ENCODE results near the gene DUSP1. TPM values are rescaled to one million over a fixed set of nuclear protein-coding genes. Genes with fewer than 3 reads are reported as not detected.
A peak's percentile ranks its signal among the peaks of the same experiment; 100 is the strongest.

DUSP1 gene
- total RNA-seq, 4 donors from 2014 or later: 469 to 701 (median 567) TPM

DNA sequence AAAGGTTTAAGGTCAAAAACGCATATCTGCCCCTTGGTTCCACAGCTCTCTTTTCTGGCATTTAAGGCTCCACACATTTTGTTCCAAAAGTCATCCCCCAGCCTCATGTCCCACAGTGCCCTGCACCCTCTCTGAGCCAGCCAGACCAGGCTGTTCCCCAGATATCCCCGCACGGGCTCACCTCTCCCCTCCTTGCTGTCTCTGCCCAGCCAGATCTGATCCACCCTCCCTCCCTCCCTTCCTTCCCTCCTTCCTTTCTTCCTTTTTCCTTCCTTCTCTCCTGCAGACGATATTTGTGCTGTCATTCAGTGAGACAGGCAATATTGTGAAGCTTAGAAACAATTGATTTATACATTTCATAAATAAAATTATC is 37.0 kb downstream of the DUSP1 start:
- TF ChIP-seq POLR2A (IDR thresholded peaks at IDR 0.05) (no peak), POLR2AphosphoS5 (IDR thresholded peaks at IDR 0.05) (no peak), EP300 (IDR thresholded peaks at IDR 0.05; ENCODE audit: low read depth) (no peak)
- TF ChIP-seq, protein P1, sequence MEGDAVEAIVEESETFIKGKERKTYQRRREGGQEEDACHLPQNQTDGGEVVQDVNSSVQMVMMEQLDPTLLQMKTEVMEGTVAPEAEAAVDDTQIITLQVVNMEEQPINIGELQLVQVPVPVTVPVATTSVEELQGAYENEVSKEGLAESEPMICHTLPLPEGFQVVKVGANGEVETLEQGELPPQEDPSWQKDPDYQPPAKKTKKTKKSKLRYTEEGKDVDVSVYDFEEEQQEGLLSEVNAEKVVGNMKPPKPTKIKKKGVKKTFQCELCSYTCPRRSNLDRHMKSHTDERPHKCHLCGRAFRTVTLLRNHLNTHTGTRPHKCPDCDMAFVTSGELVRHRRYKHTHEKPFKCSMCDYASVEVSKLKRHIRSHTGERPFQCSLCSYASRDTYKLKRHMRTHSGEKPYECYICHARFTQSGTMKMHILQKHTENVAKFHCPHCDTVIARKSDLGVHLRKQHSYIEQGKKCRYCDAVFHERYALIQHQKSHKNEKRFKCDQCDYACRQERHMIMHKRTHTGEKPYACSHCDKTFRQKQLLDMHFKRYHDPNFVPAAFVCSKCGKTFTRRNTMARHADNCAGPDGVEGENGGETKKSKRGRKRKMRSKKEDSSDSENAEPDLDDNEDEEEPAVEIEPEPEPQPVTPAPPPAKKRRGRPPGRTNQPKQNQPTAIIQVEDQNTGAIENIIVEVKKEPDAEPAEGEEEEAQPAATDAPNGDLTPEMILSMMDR (IDR thresholded peaks at IDR 0.05): no peak
- H3K4me1 ChIP-seq: peaks cover 15 to 50% (median 22%) of the 10 kb centered on the region in 4 donors
- no peaks in the 10 kb centered on the region for H3K9me3 ChIP-seq
- H3K36me3 ChIP-seq: no peaks in the 10 kb centered on the region
- H3K27ac ChIP-seq: peak overlapping the region; percentile 85 to 92 (median 90)
- in situ Hi-C loops (cut with MboI; ENCODE audit: low pct_ligation_motif_present in 1 of 4, low pct_unique_long_range_greater_than_20kb in 1 of 4, low sequenced_read_pairs in 3 of 4): no loop called here
- WGBS, 2 donors (ENCODE audit: low coverage in 1 of 2): 10 to 25% methylated on average over 4 of the region's 4 CpGs
- DNase-seq: no peak
- no peaks in the 10 kb centered on the region for H3K27me3 ChIP-seq
- intact Hi-C loops (cut with DNase I; ENCODE audit: low total_unique reads): no loop called here
- no peak overlapping the region for H3K4me3 ChIP-seq

DNA sequence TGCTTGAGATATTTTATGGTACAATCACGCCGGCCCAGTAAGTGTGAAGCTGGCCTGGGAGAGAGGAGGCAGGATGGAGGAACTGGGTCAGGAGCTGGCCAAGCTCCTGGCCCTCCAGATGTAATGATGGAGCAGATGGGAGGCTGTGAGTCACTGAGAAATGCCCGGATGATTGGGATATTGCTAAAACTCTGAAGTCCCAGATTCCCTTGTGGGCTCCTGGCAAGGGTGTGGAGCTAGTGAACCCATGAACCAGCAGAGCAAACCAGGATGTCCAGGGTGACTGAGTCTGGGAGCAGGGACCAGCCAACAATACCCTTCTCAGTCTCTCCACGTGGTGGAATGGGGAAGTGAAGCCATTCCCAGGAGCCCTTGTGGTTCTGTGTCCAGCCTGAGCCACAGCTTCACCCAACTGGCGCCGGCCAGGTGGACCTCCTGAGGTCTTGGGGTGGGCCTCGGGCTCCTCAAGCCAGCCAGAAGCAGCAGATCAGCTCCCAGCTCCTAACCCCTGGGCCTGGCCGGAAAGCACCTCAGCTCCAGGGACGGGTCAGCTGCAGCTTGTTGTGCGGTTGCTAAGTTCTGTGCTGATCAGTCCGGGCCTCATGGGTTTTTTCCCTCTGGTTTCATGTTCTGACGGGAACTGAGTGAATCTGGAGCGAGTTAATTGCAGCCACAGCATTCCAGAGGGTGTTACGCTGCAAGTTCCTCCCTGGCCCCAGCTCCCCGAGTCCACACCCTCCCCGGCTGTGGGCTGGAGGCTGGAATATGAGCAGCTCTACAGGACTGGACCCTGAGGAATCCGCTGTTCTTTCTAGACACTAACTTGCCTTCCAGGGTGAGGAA is 37.6 kb downstream of the DUSP1 start:
- WGBS, 2 donors (ENCODE audit: low coverage in 1 of 2): 41 to 83% methylated on average over 2 to 17 of the region's 17 CpGs
- peaks cover 15 to 50% (median 22%) of the 10 kb centered on the region in 4 donors for H3K4me1 ChIP-seq
- peak; percentile 79 for DNase-seq
- in situ Hi-C loops (cut with MboI; ENCODE audit: low pct_ligation_motif_present in 1 of 4, low pct_unique_long_range_greater_than_20kb in 1 of 4, low sequenced_read_pairs in 3 of 4) (no loop called here), intact Hi-C loops (cut with DNase I; ENCODE audit: low total_unique reads) (no loop called here)
- H3K27me3 ChIP-seq: no peaks in the 10 kb centered on the region
- TF ChIP-seq POLR2AphosphoS5 (IDR thresholded peaks at IDR 0.05) (peak in 2 of 3 donors; percentile 57 to 69), POLR2A (IDR thresholded peaks at IDR 0.05) (peak; percentile 33), EP300 (IDR thresholded peaks at IDR 0.05; ENCODE audit: low read depth) (peak; percentile 27)
- TF ChIP-seq, protein P1 (IDR thresholded peaks at IDR 0.05): peak in 2 of 5 experiments; percentile 13 to 26
- peak overlapping the region; percentile 85 to 92 (median 90) for H3K27ac ChIP-seq
- no peaks in the 10 kb centered on the region for H3K9me3 ChIP-seq
- no peak overlapping the region for H3K4me3 ChIP-seq
- no peaks in the 10 kb centered on the region for H3K36me3 ChIP-seq

DNA sequence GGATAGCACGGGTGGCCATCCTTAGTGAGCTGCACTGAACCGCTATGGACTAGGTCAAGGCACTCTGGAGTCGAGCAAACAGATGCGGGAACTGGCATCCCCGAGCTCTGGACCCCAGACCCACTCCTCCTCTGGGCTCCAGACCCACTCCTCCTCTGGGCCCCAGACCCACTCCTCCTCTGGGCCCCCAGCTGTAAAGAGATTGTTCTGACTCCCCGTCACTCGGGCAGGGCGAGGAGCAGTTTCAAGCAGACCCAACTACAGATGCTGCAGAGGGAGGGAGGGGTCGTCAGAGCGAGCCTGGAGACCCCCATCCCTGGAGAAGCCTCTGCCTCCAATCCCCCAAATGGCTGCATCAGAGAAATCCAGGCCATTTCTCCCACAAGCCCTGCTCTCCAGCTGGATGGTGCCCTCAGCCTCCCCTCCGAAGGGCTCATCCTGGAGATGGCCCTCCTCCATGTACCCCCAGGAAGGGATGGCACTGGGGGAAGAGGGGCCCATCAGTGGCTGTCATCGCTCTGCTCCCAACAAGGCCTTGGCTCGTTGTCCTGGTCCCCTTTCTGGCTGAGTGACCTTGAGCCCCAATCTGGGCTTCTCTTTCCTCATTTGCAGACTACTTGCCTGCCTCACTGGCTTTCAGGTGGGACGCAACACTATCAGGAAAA is 38.7 kb downstream of the DUSP1 start:
- no peak for DNase-seq
- Histone ChIP-seq H3K4me1 (peaks cover 15 to 50% (median 22%) of the 10 kb centered on the region in 4 donors), H3K27me3 (no peaks in the 10 kb centered on the region), H3K36me3 (no peaks in the 10 kb centered on the region), H3K4me3 (no peak overlapping the region), H3K27ac (peak overlapping the region; percentile 85 to 92 (median 90)), H3K9me3 (no peaks in the 10 kb centered on the region)
- in situ Hi-C loops (cut with MboI; ENCODE audit: low pct_ligation_motif_present in 1 of 4, low pct_unique_long_range_greater_than_20kb in 1 of 4, low sequenced_read_pairs in 3 of 4): no loop called here
- TF ChIP-seq EP300 (IDR thresholded peaks at IDR 0.05; ENCODE audit: low read depth): no peak
- TF ChIP-seq POLR2AphosphoS5 (IDR thresholded peaks at IDR 0.05): no peak
- TF ChIP-seq, protein P1 (IDR thresholded peaks at IDR 0.05): no peak
- TF ChIP-seq POLR2A (IDR thresholded peaks at IDR 0.05): no peak
- WGBS, 2 donors (ENCODE audit: low coverage in 1 of 2): 89% methylated on average over 13 of the region's 14 CpGs; no CpG with 5 or more reads in 1 of the 2 donors
- intact Hi-C loops (cut with DNase I; ENCODE audit: low total_unique reads): no loop called here

DNA sequence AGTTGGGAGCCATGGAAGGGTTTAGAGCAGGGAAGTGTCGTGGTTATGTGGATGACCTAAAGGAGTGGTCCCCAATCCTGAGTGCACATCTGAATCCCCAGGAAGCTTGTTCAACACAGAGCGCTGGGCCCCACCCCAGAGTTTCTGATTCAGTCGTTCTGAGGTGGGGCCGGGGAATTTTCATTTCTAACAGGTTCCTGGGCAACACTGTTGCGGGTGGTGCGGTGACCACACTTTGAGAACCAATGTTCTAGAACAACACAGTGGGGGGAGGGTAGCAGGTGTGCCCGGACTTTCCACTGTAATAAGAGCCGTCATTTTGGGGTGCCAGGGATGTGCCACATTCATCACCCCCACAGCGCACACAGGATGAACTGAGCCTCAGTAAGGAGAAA is 39.3 kb downstream of the DUSP1 start:
- DNase-seq: no peak
- WGBS, 2 donors (ENCODE audit: low coverage in 1 of 2): 60 to 69% methylated on average over 7 to 9 of the region's 9 CpGs
- no peaks in the 10 kb centered on the region for H3K27me3 ChIP-seq
- no peak overlapping the region for H3K4me3 ChIP-seq
- H3K36me3 ChIP-seq: no peaks in the 10 kb centered on the region
- intact Hi-C loops (cut with DNase I; ENCODE audit: low total_unique reads) (no loop called here), in situ Hi-C loops (cut with MboI; ENCODE audit: low pct_ligation_motif_present in 1 of 4, low pct_unique_long_range_greater_than_20kb in 1 of 4, low sequenced_read_pairs in 3 of 4) (no loop called here)
- no peaks in the 10 kb centered on the region for H3K9me3 ChIP-seq
- TF ChIP-seq, protein P1 (IDR thresholded peaks at IDR 0.05): no peak
- TF ChIP-seq POLR2AphosphoS5 (IDR thresholded peaks at IDR 0.05) (no peak), EP300 (IDR thresholded peaks at IDR 0.05; ENCODE audit: low read depth) (no peak), POLR2A (IDR thresholded peaks at IDR 0.05) (no peak)
- peak overlapping the region in 3 of 4 donors; percentile 88 to 92 (median 91) for H3K27ac ChIP-seq
- H3K4me1 ChIP-seq: peaks cover 15 to 47% (median 22%) of the 10 kb centered on the region in 4 donors

Measured in transverse colon (tissue), 4 donors.